Endodermal cell (in vitro differentiated cells): ENCODE data around the gene GPC6. TPM values are rescaled to one million over a fixed set of nuclear protein-coding genes. Genes with fewer than 3 reads are reported as not detected.
A peak's percentile ranks its signal among the peaks of the same experiment; 100 is the strongest.

Experiments used
- DNase-seq: peaks from one replicate; pipeline ENCODE4 v3.0.0-alpha.2; 2017
- H3K27ac ChIP-seq: 2 replicates; pipeline ENCODE4 v1.5.1; 2013; ENCODE audit warnings: mild to moderate bottlenecking, low read depth, low read length, moderate library complexity
- H3K27me3 ChIP-seq: 2 replicates; pipeline ENCODE4 v1.6.1; 2013; ENCODE audit warnings: mild to moderate bottlenecking, low read length, moderate library complexity; ENCODE audit not compliant: insufficient read depth, control insufficient read depth, poor library complexity, severe bottlenecking
- H3K36me3 ChIP-seq: 2 replicates; pipeline ENCODE4 v1.7.0; 2013; ENCODE audit warnings: mild to moderate bottlenecking, low read length, moderate library complexity; ENCODE audit not compliant: control insufficient read depth, insufficient read depth
- H3K4me1 ChIP-seq: one replicate; pipeline ENCODE4 v1.7.0; 2013; ENCODE audit warnings: low read length; ENCODE audit not compliant: control insufficient read depth, insufficient read depth
- H3K4me3 ChIP-seq: 2 replicates; pipeline ENCODE4 v1.5.1; 2013; ENCODE audit warnings: mild to moderate bottlenecking, low read length, moderate library complexity
- H3K9ac ChIP-seq: 2 replicates; pipeline ENCODE4 v1.6.1; 2013; ENCODE audit warnings: mild to moderate bottlenecking, low read length, moderate library complexity; ENCODE audit not compliant: poor library complexity, severe bottlenecking; ENCODE audit errors: extremely low read depth
- H3K9me3 ChIP-seq: 2 replicates; pipeline ENCODE4 v1.6.1; 2013; ENCODE audit warnings: mild to moderate bottlenecking, low read length, moderate library complexity; ENCODE audit not compliant: control insufficient read depth
- H3K27ac Mint-ChIP-seq: 2 replicates; pipeline ENCODE4 v1.8.0; 2020; ENCODE audit warnings: mixed read lengths
- H3K27me3 Mint-ChIP-seq: 2 replicates; pipeline ENCODE4 v1.8.0; 2021; ENCODE audit warnings: mild to moderate bottlenecking, mixed read lengths; ENCODE audit not compliant: insufficient read depth
- H3K36me3 Mint-ChIP-seq: 2 replicates; pipeline ENCODE4 v1.8.0; 2020; ENCODE audit warnings: low read depth, mixed read lengths
- H3K4me1 Mint-ChIP-seq: 2 replicates; pipeline ENCODE4 v1.8.0; 2020; ENCODE audit warnings: mixed read lengths
- H3K4me3 Mint-ChIP-seq: 2 replicates; pipeline ENCODE4 v1.8.0; 2020; ENCODE audit warnings: mild to moderate bottlenecking, moderate library complexity, mixed read lengths
- H3K9me3 Mint-ChIP-seq: 2 replicates; pipeline ENCODE4 v1.8.0; 2020; ENCODE audit warnings: mild to moderate bottlenecking, mixed read lengths
- WGBS, 2 experiments: methylation state at CpG; one replicate each; pipeline versions ENCODE4 v1.1.5 to v1.1.7; 2013; ENCODE audit warnings: missing lambda C conversion rate in 2 of 2, mixed read lengths in 1 of 2; ENCODE audit not compliant: insufficient coverage in 1 of 2, insufficient read length in 1 of 2; 5-methylcytosine and 5-hydroxymethylcytosine counted together
- total RNA-seq, 2 donors: library from RNA; stranded (reverse); fragmentation: NEBNext Ultra II Directional in 1 of 2; extraction: Animal tissue kit (Norgen Biotek cat#: 25700) in 1 of 2; gene quantifications; 2 replicates in 1 of 2; 3 replicates in 1 of 2; pipeline ENCODE4 v1.2.1, GENCODE V29; 2021
- TF ChIP-seq, protein P1 (sequence below): fragments of 200-600 bp; sonication (generic); conservative IDR thresholded peaks from 2 replicates; pipeline ENCODE4 v1.5.0; 2021; ENCODE audit warnings: antibody characterized with exemption, mild to moderate bottlenecking

Gene GPC6
- total RNA-seq, 2 donors from 2014 or later: 69.6 to 80.4 TPM

DNA sequence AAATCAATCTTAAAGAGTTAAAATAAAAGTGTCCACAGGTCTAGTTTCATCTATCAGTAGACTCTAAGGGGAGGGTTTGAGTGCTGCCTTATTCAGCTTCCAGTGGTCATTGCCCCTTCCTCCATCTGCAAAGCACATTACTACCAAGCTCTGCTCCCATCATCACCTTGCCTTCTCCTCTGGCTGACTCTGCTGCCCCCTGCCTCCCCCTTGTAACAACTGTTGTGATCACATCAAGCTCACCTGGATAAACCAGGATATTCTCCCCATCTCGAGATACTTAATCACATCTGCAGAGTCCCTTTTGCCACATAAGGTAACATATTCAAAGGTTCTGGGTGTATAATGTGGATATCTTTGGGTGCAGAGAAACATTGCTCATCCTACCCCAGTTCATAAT lies 43.3 kb upstream of the GPC6 start:
- TF ChIP-seq, protein P1, sequence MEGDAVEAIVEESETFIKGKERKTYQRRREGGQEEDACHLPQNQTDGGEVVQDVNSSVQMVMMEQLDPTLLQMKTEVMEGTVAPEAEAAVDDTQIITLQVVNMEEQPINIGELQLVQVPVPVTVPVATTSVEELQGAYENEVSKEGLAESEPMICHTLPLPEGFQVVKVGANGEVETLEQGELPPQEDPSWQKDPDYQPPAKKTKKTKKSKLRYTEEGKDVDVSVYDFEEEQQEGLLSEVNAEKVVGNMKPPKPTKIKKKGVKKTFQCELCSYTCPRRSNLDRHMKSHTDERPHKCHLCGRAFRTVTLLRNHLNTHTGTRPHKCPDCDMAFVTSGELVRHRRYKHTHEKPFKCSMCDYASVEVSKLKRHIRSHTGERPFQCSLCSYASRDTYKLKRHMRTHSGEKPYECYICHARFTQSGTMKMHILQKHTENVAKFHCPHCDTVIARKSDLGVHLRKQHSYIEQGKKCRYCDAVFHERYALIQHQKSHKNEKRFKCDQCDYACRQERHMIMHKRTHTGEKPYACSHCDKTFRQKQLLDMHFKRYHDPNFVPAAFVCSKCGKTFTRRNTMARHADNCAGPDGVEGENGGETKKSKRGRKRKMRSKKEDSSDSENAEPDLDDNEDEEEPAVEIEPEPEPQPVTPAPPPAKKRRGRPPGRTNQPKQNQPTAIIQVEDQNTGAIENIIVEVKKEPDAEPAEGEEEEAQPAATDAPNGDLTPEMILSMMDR: peak; percentile 73
- H3K27ac ChIP-seq: no peak overlapping the region
- no peaks in the 10 kb centered on the region for H3K36me3 ChIP-seq
- peaks cover 11% of the 10 kb centered on the region for H3K9me3 ChIP-seq
- no peak overlapping the region for H3K4me3 ChIP-seq
- Mint-ChIP-seq H3K4me1 (peaks cover 18% of the 10 kb centered on the region), H3K9me3 (no peaks in the 10 kb centered on the region), H3K36me3 (no peaks in the 10 kb centered on the region), H3K4me3 (no peak overlapping the region), H3K27me3 (peaks cover 1% of the 10 kb centered on the region), H3K27ac (no peak overlapping the region)
- H3K9ac ChIP-seq: no peak overlapping the region
- no peaks in the 10 kb centered on the region for H3K27me3 ChIP-seq
- peak; percentile 72 for DNase-seq
- 83% methylated on average over 1 of the region's 1 CpG; no CpG with 5 or more reads in 1 of the 2 experiments for WGBS, 2 experiments
- H3K4me1 ChIP-seq: peaks cover 3% of the 10 kb centered on the region

DNA sequence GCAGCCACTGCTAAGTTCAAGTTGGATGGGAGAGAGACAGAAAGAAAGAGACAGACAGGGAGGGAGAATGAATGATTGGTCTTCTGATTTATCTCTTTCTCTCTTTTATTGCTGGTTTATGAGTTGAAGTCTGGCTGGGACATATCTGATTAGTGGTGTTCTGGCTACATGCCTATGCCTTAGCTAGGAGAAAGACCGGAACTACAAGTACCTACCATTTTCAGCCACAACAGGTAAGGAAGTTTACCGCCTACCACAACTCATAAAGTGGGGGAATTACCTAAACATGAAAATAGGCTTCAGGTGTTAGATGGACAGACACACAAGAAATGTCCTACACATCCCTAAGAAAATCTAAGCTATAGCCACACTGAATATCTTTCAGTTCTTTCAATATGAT lies 36.6 kb upstream of the GPC6 start:
- Mint-ChIP-seq H3K27me3 (peaks cover 6% of the 10 kb centered on the region), H3K9me3 (peaks cover 28% of the 10 kb centered on the region), H3K4me1 (peaks cover 12% of the 10 kb centered on the region), H3K36me3 (peaks cover 4% of the 10 kb centered on the region), H3K4me3 (no peak overlapping the region), H3K27ac (no peak overlapping the region)
- Histone ChIP-seq H3K36me3 (no peaks in the 10 kb centered on the region), H3K4me3 (no peak overlapping the region), H3K27ac (no peak overlapping the region), H3K9ac (no peak overlapping the region), H3K4me1 (no peaks in the 10 kb centered on the region), H3K9me3 (peaks cover 42% of the 10 kb centered on the region), H3K27me3 (no peaks in the 10 kb centered on the region)
- TF ChIP-seq, protein P1: no peak
- WGBS, 2 experiments: 97% methylated on average over 2 of the region's 2 CpGs; no CpG with 5 or more reads in 1 of the 2 experiments
- no peak for DNase-seq

DNA sequence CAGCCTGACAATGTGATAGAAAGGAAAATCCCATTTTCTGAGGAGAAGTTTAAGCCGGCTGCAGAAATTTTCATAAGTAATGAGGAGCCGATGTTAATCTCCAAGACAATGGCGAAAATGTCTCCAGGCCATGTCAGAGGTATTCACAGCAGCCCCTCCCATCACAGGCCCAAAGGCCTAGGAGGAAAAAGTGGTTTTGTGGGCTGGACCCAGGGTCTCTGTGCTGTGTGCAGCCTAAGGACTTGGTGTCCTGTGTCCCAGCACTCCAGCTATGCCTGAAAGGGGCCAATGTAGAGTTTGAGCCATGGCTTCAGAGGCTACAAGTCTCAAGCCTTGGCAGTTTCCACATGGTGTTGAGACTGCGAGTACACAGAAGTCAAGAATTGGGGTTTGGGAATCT lies 32.9 kb upstream of the GPC6 start:
- H3K4me3 Mint-ChIP-seq: no peak overlapping the region
- H3K9me3 Mint-ChIP-seq: peaks cover 41% of the 10 kb centered on the region
- peaks cover 5% of the 10 kb centered on the region for H3K27me3 Mint-ChIP-seq
- 93 to 100% methylated on average over 4 of the region's 4 CpGs for WGBS, 2 experiments
- H3K9me3 ChIP-seq: peaks cover 39% of the 10 kb centered on the region
- H3K9ac ChIP-seq: no peak overlapping the region
- no peaks in the 10 kb centered on the region for H3K27me3 ChIP-seq
- no peaks in the 10 kb centered on the region for H3K36me3 ChIP-seq
- peaks cover 5% of the 10 kb centered on the region for H3K36me3 Mint-ChIP-seq
- H3K27ac Mint-ChIP-seq: no peak overlapping the region
- no peak overlapping the region for H3K4me3 ChIP-seq
- no peaks in the 10 kb centered on the region for H3K4me1 ChIP-seq
- H3K27ac ChIP-seq: no peak overlapping the region
- no peaks in the 10 kb centered on the region for H3K4me1 Mint-ChIP-seq
- TF ChIP-seq, protein P1: no peak
- no peak for DNase-seq
